NCI-H1694 (cell line): ENCODE measurements around the gene ST6GALNAC1.

Experiments used
- DNase-seq: peaks from one replicate; lab custom pipeline; 2025; lab: John Stamatoyannopoulos, UW

ST6GALNAC1 gene

GRCh38 chr17:76577876-76578275 is 65.7 kb downstream of the ST6GALNAC1 start:
- DNase-seq: no peak

GRCh38 chr17:76576189-76576588 is 67.4 kb downstream of the ST6GALNAC1 start:
- DNase-seq: no peak

GRCh38 chr17:76575570-76575969 is 68.0 kb downstream of the ST6GALNAC1 start:
- no peak for DNase-seq
